HG03159 (cell line): Measurements from ENCODE around the gene PIM1.

Experiments
- ATAC-seq: cut with Tn5 transposase; IDR thresholded peaks from one replicate; pipeline ENCODE4 v1.9.1; 2021; ENCODE audit warnings: mild to moderate bottlenecking, moderate library complexity; ENCODE audit not compliant: unreplicated experiment

The PIM1 gene

DNA sequence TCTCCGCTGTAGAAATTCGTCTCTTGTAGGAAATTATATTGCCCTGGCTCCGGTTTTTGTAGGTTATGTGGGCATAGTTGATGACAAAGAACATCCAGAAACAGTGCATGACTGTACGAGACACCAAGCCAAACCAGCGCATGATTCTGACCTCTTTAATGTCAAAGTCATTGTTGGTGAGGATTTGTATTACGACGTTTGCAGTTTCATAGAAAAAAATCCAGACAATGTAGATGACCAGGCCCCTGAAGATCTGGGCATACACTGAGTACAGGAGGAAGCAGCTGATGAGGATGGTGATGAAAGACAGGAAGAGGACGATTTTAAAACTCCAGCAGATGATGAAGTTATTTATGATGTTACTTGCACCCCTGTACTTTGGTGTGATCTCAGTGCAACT lies 48.6 kb downstream of the PIM1 start:
- no peak for ATAC-seq

GRCh38 chr6:37221585-37222124 lies 51.7 kb downstream of the PIM1 start:
- no peak for ATAC-seq

GRCh38 chr6:37222125-37222967 lies 52.4 kb downstream of the PIM1 start:
- ATAC-seq, result peak; percentile 91

DNA sequence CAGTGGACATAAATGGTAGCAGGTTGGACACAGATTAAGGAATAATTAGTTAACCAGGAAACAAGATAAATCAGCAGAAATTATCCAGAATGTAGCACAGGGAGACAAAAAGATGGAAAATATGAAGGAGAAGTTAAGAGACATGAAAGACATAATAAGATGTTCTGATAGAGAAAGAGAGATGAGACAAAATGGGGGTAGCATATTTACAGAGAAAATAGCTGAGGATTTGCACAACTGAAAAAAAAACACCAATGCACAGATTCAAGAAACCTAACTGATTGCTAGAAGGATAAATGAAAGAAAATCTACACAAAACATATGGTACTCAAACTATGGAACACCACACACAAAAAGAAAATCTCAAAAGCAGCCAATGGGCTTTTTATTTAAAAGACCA lies 53.0 kb downstream of the PIM1 start:
- no peak for ATAC-seq
